ENCODE data around the gene NSMF.

Gene NSMF

DNA sequence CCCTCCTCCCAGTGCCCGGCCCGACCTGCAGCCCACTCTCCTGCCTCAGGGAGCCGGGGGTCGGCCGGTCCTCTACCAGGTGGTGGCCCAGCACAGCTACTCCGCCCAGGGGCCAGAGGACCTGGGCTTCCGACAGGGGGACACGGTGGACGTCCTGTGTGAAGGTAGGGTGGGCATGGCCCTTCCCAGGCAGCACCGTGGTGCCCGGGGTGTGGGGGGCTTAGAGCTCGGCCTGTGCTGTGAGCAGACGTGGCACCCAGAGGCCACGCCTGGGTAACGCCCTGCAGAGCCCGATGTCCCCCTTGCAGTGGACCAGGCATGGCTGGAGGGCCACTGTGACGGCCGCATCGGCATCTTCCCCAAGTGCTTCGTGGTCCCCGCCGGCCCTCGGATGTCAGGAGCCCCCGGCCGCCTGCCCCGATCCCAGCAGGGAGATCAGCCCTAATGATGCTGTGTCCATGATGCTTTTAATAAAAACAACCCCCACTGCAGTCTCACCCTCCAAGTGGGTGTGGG, 25.2 kb downstream of the NSMF start:
- in situ Hi-C loops (cut with HindIII; ENCODE audit: low sequenced_read_pairs): no loop called here

DNA sequence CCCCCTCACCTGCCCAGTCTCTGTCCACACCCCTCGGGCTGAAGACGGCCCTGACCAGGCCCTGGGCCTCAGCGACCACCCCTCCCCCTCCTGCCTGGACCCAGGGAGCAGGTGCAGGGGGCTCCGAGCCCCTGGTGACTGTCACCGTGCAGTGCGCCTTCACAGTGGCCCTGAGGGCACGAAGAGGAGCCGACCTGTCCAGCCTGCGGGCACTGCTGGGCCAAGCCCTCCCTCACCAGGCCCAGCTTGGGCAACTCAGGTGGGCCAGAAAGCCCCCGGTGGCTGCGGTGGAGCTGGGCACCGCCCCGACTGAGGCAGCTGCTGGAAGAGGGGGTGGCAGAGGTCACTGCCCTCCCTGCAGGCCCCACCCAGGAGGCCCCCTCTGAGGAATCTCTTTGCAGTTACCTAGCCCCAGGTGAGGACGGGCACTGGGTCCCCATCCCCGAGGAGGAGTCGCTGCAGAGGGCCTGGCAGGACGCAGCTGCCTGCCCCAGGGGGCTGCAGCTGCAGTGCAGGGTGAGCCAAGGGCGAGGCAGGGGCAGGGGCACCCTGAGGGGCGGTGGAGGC, 25.7 kb downstream of the NSMF start:
- in situ Hi-C loops (cut with HindIII; ENCODE audit: low sequenced_read_pairs): no loop called here

DNA sequence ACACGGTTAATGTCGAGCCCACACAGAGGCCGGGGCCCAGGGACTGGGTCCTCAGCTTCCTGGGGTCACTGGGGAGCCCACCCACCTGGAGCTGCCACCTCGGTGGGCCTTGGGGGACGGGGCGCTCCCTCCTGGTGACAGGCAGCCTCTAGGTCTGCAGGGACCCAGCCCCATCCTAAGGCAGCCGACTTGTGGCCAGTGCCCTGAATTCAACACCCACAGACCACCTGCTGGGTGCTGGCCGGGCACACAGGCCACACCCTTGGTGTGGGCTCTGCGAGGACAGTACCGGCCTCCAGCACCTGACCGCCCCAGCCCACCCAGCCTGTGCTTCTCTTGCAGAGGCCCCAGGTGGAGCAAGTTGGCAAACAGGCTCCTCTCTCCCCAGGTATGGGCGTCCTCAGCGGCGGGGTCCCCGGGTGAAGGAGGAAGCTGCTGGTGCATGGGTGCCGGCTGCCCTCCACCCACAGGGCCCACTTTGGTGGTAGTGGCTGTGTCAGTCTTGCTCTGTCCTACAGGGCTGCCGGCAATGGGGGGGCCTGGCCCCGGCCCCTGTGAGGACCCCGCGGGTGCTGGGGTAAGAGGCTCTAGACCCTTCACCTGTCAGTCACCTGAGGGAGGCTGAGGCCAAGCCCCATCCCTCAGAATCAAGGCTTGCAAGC, 26.3 kb downstream of the NSMF start:
- in situ Hi-C loops (cut with HindIII; ENCODE audit: low sequenced_read_pairs): no loop called here

DNA sequence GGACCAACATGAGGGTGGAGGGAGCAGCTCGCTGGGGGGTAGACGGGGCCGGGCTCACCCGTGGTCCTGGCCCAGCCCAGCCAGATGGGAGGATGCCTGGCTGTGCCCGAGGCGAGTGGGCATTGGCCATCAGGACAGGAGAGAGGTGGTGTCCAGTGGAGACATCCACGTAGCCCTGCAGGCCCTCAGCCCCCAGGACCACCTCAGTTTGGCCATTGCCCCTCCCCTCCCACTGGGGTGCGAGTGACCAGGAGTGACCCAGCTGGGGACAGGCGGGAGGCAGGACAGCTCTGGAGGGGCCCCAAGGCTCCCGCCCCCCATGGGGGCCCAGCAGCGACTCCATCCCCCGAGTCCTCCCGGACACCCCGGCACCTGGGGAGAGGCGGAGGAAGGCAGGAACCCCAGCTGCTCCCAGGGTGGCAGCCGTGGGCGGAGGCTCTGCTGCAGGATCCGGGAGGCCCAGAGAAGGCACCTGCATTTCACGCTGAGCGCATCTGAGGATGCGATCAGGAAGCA, 27.7 kb downstream of the NSMF start:
- in situ Hi-C loops (cut with HindIII; ENCODE audit: low sequenced_read_pairs): no loop called here

DNA sequence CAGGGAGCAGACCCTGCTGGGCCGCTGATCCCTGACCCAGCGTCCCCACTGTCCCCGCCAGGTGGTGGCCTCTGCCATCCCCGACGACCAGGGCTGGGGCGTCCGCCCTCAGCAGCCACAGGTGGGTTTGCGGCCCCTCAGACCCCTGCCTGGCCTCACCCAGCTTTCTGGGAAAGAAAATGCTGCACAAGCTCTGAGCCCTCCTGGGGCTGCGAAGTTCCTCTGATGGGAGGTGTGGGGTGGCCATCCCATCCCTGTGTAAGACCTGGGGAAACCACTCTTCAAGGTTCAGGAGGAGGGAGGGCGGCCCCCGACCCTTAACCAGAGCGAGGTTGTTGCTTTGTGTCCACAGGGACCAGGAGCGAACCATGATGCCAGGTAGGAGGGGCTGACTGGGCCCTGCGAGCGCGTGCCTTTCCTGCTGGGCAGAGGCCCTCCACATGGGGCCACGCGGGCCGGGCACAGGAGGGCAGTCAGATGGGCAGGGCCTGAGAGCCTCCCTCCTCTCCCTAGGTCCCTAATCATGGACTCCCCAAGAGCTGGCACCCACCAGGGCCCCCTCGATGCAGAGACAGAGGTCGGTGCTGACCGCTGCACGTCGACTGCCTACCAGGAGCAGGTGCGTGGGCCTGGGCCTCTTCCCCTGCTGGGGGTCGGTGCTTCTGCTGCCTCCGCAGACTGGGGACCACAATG, 28.3 kb downstream of the NSMF start:
- in situ Hi-C loops (cut with HindIII; ENCODE audit: low sequenced_read_pairs): no loop called here

DNA sequence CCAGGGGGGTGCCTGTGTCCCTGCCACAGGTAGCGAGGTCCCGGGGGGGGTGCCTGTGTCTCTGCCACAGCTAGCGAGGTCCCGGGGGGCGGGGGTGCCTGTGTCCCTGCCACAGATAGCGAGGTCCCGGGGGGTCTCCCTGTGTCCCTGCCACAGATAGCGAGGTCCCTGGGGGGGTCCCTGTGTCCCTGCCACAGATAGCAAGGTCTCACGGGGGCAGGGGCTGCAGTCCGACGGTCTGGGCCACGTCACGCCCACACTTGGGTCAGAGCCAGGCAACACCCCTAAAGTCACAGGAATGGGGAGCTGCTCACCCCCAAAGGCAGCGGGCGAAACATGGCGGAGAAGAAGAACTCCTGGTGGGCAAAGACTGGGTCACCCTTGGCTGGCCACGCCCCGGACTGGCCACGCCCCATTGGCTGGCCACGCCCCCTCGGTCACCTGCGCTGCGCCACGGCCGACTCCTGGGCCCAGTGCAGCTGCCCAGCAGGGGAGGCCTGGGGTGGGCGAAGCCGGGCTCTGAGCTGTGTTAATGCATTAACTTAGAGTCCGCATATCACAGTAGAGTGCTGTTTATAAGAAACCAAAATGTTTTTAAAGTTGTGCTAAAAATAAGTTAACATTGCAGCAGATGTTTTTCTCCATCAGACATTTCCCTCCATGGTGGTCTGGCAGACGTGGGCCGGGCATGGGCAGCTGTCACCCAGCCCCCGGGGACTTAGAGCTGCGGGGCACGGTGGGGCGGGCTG, 29.0 kb downstream of the NSMF start:
- in situ Hi-C loops (cut with HindIII; ENCODE audit: low sequenced_read_pairs): no loop called here

DNA sequence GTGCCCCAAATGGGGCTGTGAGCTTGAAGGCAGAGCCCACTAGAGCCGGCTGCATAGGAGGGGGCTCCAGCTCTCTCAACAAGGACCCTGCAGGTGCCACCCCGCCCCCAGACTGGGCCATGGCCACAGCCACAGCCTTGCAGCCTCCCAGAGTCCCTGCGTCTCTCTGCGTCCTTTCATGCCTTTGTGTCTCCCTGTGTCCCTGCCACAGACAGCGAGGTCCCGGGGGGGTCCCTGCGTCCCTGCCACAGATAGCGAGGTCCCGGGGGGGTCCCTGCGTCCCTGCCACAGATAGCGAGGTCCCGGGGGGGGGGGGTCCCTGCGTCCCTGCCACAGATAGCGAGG, 29.6 kb downstream of the NSMF start:
- in situ Hi-C loops (cut with HindIII; ENCODE audit: low sequenced_read_pairs): no loop called here

DNA sequence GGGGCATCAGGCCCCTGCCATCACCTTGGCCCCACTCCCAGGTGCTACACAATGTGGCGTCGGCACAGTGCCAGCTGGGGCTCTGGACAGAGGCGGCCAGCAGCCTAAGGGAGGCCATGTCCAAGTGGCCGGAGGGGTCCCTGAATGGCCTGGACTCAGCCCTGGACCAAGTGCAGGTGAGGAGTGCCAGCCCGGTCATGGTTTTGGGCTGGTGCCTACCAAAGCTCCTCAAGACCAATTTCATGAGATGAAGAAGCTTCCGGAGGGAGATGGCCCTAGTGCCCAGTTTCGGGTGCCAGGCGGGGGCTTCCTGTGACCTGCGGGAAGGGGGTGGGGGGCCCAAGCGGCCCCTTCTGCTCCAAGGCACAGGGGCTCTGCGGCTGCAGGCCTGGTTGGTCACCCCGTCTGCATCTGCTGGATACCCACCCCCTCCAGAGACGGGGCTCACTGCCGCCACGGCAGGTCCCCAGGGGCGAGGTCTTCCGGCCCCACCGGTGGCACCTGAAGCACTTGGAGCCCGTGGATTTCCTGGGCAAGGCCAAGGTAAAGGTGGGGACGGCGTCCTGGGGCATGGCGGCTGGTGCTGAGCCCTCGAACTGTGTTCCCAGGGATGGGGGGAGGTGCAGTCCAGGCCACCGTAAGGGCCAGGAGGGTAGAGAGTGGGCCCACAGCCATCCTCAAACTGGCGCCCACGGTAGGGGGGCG, 30.1 kb downstream of the NSMF start:
- in situ Hi-C loops (cut with HindIII; ENCODE audit: low sequenced_read_pairs): no loop called here

DNA sequence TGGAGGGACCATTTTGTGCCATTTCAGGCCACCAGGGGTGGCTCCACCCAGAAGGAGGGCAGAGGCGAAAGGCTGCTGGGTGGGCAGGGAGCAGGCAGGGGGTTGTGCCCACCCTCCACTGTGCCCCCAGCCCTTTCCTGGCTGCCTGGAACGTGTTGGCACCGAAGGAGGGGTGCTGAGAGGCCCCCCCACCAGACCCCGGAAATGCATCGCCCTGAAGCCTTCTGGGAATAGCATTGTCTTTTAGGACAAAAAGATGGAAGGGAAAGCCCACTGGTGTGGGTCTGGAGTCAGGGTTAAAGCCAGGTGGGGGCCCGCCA, 30.9 kb downstream of the NSMF start:
- in situ Hi-C loops (cut with HindIII; ENCODE audit: low sequenced_read_pairs): no loop called here

DNA sequence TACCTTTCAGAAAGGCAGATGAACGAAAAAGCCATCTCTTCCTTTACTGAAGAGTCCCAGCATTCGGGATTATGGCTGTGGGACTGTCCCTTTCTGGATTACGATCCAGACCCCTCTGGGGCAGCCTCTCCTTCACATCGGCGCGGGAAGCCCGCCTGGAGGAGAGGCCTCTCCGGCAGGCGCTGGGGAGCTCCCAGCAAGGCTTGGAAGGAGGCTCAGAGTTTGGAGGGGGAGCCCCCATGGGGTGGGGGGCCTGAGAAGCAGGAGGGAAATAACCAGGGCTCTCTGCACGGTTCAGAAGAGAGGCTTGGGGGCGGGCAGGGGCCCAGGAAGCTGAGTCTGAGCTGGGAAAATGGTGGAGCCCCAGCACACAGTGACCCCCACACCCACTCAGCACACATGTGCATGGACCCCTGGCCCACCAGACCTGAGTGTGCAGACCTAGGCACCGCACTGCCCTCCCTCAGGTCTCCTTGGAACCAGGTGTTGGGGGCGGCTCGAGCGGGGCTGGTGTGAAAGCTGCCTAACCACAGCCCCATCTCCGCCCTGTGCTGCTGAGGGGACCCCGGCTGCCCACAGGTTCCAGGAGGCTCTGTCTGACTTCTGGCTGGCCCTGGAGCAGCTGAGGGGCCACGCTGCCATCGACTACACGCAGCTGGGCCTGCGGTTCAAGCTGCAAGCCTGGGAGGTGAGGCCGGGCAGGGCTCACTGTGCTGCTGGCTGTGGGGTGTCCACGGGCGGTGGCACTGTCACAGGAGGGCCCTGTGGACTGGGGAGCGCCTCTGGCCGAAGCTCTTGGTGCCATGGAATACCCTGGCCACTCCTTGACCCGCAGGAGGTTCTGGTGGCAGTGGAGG, 31.5 kb downstream of the NSMF start:
- in situ Hi-C loops (cut with HindIII; ENCODE audit: low sequenced_read_pairs): no loop called here

DNA sequence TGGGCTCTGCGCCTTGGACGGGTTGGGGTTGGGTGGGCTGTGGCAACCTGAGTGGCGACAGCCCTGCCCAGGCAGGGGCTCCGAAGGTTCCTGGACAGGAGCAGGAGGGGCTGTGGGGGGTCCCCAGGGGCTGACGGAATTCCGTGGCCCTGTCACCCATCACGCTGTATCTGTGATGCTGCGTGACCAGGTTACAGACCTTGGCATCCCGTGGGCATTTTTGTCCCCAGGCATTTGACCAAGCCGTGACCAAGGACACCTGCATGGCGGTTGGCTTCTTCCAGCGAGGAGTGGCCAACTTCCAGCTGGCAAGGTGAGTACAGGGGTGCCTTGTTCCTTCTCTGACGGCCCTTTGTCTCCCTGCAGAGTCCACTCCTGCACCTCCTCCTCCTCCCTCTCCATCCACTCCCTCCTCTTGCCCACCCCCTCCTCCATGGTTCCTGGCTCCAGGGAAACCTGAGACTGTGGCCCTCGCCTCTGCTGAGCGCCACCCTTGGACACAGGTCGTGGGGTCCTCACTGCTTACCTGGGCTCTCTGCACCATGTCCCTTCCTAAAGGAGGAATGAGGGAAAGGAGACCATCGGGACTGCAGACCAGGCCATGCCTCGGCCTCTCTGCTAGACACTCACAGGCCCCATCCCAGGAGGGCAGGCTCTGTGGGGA, 33.0 kb downstream of the NSMF start:
- in situ Hi-C loops (cut with HindIII; ENCODE audit: low sequenced_read_pairs): no loop called here

DNA sequence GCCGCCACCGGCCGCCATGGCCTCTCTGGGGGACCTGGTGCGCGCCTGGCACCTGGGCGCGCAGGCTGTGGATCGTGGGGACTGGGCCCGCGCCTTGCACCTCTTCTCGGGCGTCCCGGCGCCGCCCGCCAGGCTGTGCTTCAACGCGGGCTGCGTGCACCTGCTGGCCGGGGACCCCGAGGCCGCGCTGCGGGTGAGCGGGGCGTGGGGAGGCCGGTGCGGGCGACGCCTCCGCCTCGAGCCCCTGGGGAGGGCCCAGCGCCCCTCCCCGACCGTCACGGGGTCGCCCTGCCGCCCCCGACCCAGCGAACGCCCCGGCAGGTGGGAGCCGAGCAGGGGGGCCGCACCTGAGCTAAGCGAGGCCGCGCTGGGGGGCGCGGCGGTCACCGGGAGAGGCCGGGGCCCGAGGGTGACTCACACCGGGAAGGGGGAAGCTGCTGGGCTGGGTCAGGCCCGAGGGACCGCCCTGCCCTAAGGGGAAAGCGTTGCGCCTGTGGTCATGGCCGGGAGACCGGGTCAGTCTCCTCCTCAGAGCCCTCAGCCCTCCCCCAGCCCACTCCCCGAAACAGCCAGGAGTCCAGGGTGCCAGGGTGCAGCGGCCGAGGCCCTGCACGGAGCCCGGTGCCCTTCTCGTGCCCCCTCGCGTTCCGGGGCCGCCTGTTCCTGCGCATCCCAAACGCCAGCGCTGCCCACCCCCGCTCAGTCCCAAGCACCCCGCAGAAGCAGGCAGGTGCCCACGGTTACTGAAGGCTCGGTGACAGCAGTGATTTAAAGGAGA, 35.4 kb downstream of the NSMF start:
- in situ Hi-C loops (cut with HindIII; ENCODE audit: low sequenced_read_pairs): no loop called here

DNA sequence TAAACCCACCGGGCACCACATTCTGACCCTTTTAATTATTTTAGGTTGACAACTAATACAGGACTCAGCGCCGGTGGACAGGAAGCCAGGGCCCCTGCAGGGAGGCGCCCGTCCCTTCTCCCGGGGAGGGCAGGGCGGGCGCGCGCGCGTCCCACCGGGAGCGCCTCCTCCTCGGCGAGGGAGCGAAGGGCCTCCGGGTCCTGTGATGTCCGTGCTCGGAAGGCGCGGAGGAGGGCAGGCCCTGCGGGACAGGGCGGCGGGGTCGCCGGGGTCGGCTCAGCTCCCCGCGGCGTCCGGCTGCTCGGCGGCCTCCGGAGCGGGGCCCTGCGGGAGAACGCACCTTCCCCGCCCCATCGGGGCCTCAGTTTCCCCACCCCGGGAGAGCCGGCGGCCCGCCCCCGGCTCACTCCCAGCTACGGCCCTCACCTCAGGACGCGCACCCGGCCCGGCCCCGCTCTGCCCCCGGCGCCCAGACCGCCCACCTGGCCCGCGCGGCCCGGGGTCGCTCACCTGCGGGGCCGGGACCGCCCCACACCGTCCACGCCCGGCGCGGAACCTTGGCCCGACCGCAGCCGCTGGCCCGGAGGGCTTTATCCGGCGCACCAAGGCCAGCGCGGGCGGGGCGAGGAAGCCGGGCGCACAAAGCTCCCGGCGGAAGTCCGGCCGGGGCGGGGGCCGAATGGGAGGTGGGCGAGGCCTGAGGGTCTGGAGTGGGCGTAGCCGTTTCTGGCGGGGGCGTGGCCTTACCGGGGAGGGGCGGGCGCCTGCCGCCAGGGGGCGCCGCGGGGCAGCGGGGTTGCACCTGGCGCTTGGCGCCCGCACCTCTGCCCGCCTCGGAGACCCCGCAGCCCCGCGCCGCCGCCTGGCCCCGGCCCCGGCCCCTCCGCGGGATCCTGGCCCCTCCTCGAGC, 36.3 kb downstream of the NSMF start, which contains the start of the genes EXD3 and NOXA1:
TSS of gene EXD3 (minus strand) at position 559 of the 910 bp plus-strand sequence. CDS start 27,805 bp downstream, outside the sequence.
TSS of gene NOXA1 (plus strand) at position 790 of the 910 bp plus-strand sequence. CDS start 137 bp downstream, outside the sequence.
- in situ Hi-C loops (cut with HindIII; ENCODE audit: low sequenced_read_pairs): no loop called here

DNA sequence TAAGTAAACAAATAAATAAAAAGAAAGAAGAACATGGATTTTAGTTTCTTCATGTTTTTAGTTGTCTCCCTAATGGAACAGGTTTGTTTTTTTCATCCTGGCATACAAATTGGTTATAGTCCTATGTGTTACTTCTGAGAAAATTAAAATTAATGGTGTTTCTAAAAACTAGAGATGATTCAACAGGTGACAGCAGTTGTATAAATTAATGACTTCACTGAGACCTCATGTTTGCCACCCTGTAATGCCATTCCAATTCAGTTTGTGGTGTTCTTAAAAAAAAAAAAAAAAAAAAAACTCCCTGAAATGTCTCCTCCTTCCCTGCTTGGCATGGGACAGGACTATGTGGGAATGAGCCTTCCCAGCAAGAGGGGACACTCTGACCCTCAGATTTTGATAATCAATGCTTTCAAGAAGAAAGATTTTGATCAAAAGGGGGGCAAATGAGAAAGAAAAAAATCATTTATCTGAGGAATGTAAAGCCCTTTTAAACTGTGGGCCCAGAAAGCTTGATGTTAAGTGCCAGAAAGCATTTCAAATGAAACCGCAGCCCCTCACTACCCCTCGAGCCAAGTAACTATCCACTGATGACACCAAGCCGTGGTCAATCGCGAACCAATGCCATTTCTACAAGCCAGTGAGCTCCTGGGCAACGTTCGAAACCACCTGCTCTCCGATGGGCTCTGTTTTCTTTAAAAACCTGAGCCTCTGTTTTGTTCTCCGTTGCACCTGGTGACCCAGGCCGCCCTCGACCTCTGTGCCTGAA, 37.1 kb downstream of the NSMF start:
- in situ Hi-C loops (cut with HindIII; ENCODE audit: low sequenced_read_pairs): no loop called here

DNA sequence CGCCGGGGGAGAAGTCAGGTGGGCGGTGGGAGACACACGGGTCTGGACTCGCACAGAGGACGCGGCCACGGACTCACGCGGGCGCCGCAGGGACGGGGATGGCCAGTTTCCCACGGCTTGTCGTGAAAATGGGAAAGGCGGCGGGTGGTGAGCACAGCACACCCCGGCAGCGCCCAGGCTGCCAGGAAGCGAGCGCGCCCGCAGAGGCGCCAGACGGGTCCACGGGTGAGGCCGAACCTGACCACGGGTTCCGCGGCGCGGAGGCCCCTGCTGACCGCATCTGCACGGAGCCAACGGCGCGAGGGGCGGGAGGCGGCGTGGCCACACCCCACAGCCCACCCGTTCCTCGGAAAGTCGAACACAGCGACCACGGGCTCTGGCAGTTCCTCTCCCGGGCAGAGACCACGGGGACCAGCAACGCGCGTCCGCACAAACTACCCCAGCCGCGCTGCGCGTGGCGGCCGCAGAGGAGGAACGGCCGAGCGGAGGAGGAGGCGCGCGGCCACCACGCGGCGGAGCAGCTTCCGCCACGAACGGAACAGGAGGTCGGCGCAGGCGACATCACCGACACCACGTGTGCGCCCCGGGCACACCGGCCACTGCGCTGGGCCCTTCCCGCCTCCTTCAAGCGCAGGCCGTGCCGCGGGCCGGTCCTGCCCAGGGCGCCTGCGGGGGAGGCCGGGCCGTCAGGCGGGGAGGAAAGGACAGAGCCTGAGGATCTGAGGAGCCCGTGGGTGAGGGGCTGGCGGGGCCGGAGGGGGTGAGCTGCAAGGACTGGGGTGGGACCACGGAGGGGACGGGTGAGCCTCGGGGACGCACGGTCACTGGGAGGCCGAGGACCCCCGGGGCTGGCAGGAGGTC, 41.7 kb downstream of the NSMF start:
- in situ Hi-C loops (cut with HindIII; ENCODE audit: low sequenced_read_pairs): loop anchor here (10.0 kb wide), 1 partner anchor 53 kb away; no protein-coding TSS in a partner anchor
